HepG2 (cell line): Measurements from ENCODE around the gene SLC12A9. TPM values are rescaled to one million over a fixed set of nuclear protein-coding genes. Genes with fewer than 3 reads are reported as not detected.

ENCODE experiments used
- DMTF1 ChIP-seq: sonication (generic); formaldehyde crosslinking; IDR thresholded peaks from 2 replicates; pipeline ENCODE4 v1.4.0; 2020; ENCODE audit warnings: mild to moderate bottlenecking, missing genetic modification reagents
- FOXJ3 ChIP-seq: sonication (generic); formaldehyde crosslinking; IDR thresholded peaks from 2 replicates; pipeline ENCODE4 v1.4.0; 2020; ENCODE audit warnings: missing genetic modification reagents, mild to moderate bottlenecking, borderline replicate concordance
- FOXO1 ChIP-seq: sonication (generic); formaldehyde crosslinking; IDR thresholded peaks from 2 replicates; pipeline ENCODE4 v1.4.0; 2020; ENCODE audit warnings: missing genetic modification reagents
- FOXP4 ChIP-seq: sonication (generic); formaldehyde crosslinking; IDR thresholded peaks from 2 replicates; pipeline ENCODE4 v1.4.0; 2020; ENCODE audit warnings: missing genetic modification reagents
- GTF3A ChIP-seq: sonication (generic); formaldehyde crosslinking; conservative IDR thresholded peaks from 2 replicates; pipeline ENCODE4 v1.4.0; 2020; ENCODE audit warnings: mild to moderate bottlenecking, missing genetic modification reagents
- HNRNPLL ChIP-seq: fragments of 200-400 bp; formaldehyde crosslinking; IDR thresholded peaks from 2 replicates; pipeline ENCODE4 v1.6.1; 2017; ENCODE audit warnings: mild to moderate bottlenecking, low read depth, low read length; ENCODE audit not compliant: poor library complexity, severe bottlenecking
- HOXD1 ChIP-seq: sonication (generic); formaldehyde crosslinking; IDR thresholded peaks from 2 replicates; pipeline ENCODE4 v1.5.0; 2020; ENCODE audit warnings: missing genetic modification reagents
- MEIS2 ChIP-seq: sonication (generic); formaldehyde crosslinking; IDR thresholded peaks from 2 replicates; pipeline ENCODE4 v1.9.0; 2021; ENCODE audit warnings: mild to moderate bottlenecking, missing genetic modification reagents
- NPAS2 ChIP-seq: sonication (generic); formaldehyde crosslinking; IDR thresholded peaks from 2 replicates; pipeline ENCODE4 v1.8.0; 2022; ENCODE audit warnings: mild to moderate bottlenecking, missing genetic modification reagents, borderline replicate concordance
- PHF20 ChIP-seq: sonication (generic); formaldehyde crosslinking; IDR thresholded peaks from 2 replicates; pipeline ENCODE4 v1.5.0; 2020; ENCODE audit warnings: mild to moderate bottlenecking, missing genetic modification reagents
- SRF ChIP-seq: IDR thresholded peaks from 2 replicates; pipeline ENCODE4 v1.6.1; 2011; ENCODE audit warnings: mild to moderate bottlenecking, low read depth, low read length, moderate library complexity
- ZEB1 ChIP-seq: IDR thresholded peaks from 2 replicates; pipeline ENCODE4 v1.6.1; 2012; ENCODE audit warnings: mild to moderate bottlenecking, low read depth, inconsistent platforms; ENCODE audit not compliant: insufficient replicate concordance
- ZHX2 ChIP-seq, 2 experiments: sonication (generic) in 1 of 2; formaldehyde crosslinking in 1 of 2; IDR thresholded peaks; 2 replicates each; pipeline versions ENCODE4 v1.6.1 to v1.9.0; 2014 to 2022; ENCODE audit warnings: antibody characterized with exemption in 1 of 2, borderline replicate concordance in 1 of 2, inconsistent platforms in 1 of 2, low read depth in 1 of 2, missing genetic modification reagents in 1 of 2
- ZNF124 ChIP-seq: sonication (generic); formaldehyde crosslinking; IDR thresholded peaks from 2 replicates; pipeline ENCODE4 v1.4.0; 2020; ENCODE audit warnings: missing genetic modification reagents
- ZNF232 ChIP-seq: sonication (generic); formaldehyde crosslinking; IDR thresholded peaks from 2 replicates; pipeline ENCODE4 v1.4.0; 2020; ENCODE audit warnings: missing genetic modification reagents, borderline replicate concordance
- ZNF430 ChIP-seq: sonication (generic); formaldehyde crosslinking; IDR thresholded peaks from 2 replicates; pipeline ENCODE4 v1.9.0; 2021; ENCODE audit warnings: mild to moderate bottlenecking, missing genetic modification reagents
- ZNF737 ChIP-seq: sonication (generic); formaldehyde crosslinking; IDR thresholded peaks from 2 replicates; pipeline ENCODE4 v1.5.0; 2020; ENCODE audit warnings: missing genetic modification reagents, mild to moderate bottlenecking, borderline replicate concordance
- ZNF777 ChIP-seq: sonication (generic); formaldehyde crosslinking; IDR thresholded peaks from 2 replicates; pipeline ENCODE4 v1.4.0; 2020; ENCODE audit warnings: missing genetic modification reagents
- ZZZ3 ChIP-seq: sonication (generic); formaldehyde crosslinking; IDR thresholded peaks from 2 replicates; pipeline ENCODE4 v1.4.0; 2020; ENCODE audit warnings: missing genetic modification reagents, mild to moderate bottlenecking, borderline replicate concordance
- polyA plus RNA-seq, 8 experiments: library from polyadenylated mRNA; depleted of rRNA in 3 of 8; stranded (reverse) in 7 of 8; unstranded in 1 of 8; fragments of >200 nt; fragmentation: Illumina TruSeq in 4 of 8; extraction: Trizol in 4 of 8; gene quantifications; 2 replicates each; pipeline versions ENCODE4 v1.2.1 to v1.2.3, GENCODE V29; 2011 to 2016; ENCODE audit warnings: low read depth in 4 of 8, missing spikeins in 1 of 8, mixed read lengths in 1 of 8; ENCODE audit not compliant: insufficient read depth in 1 of 8
- total RNA-seq, 5 experiments: library from RNA; depleted of rRNA; stranded (reverse); fragments of >200 nt; fragmentation: Illumina TruSeq; extraction: Trizol; gene quantifications; 2 replicates each; pipeline ENCODE4 v1.2.3, GENCODE V29; 2016; ENCODE audit warnings: low read depth in 1 of 5

SLC12A9 gene
- total and polyA plus RNA-seq, 2 of the 13 experiments (the other 11 are each of a cell fraction or from before 2014, with no cell fraction given), result 8.7 to 16.6 TPM

GRCh38 chr7:100888988-100889750, 36.7 kb downstream of the SLC12A9 start, which contains the start of gene UFSP1 (continued):
- no peak; the same call in 1 of the 2 replicates for TF ChIP-seq FOXO1 (CRISPR knock-in tag)
- TF ChIP-seq ZNF232 (CRISPR knock-in tag), result peak; percentile 85
- no peak for TF ChIP-seq ZEB1
- peak; percentile 80 for TF ChIP-seq PHF20 (CRISPR knock-in tag)
- TF ChIP-seq ZNF777 (CRISPR knock-in tag), result 0 out of 2 replicates have a peak, but pooled peaks have one; percentile 9
- TF ChIP-seq ZZZ3 (CRISPR knock-in tag), result no peak
- TF ChIP-seq HOXD1, result no peak
- no peak for TF ChIP-seq SRF
- no peak for TF ChIP-seq ZNF124 (CRISPR knock-in tag)
- TF ChIP-seq GTF3A, result no peak
- TF ChIP-seq MEIS2 (CRISPR knock-in tag), result peak; percentile 60
- no peak for TF ChIP-seq HNRNPLL
- peak; percentile 85; the same call in 1 of the 2 replicates for TF ChIP-seq NPAS2 (CRISPR knock-in tag)
- no peak for TF ChIP-seq DMTF1 (CRISPR knock-in tag)
- peak; percentile 88 for TF ChIP-seq ZNF737 (CRISPR knock-in tag)
- TF ChIP-seq FOXP4, result no peak
- TF ChIP-seq ZHX2 (IDR thresholded peaks at IDR 0.05; ENCODE audit: low read depth), result no peak
- no peak for TF ChIP-seq ZHX2 (CRISPR knock-in tag; IDR thresholded peaks at IDR 0.05; ENCODE audit: borderline replicate concordance)
- peak; percentile 41; the same call in 1 of the 2 replicates for TF ChIP-seq ZNF430 (CRISPR knock-in tag)
- no peak for TF ChIP-seq FOXJ3
